GM18499 (cell line): ENCODE data around the gene BACE2.
"Not testable (repeated sequence)": the region's sequence is repeated elsewhere in the genome, so short reads cannot be mapped to it uniquely, and the experiment has no call there.

Source experiments
- ATAC-seq: cut with Tn5 transposase; IDR thresholded peaks from one replicate; pipeline ENCODE4 v1.9.1; 2021; ENCODE audit warnings: moderate number of reproducible peaks; ENCODE audit not compliant: insufficient read depth, unreplicated experiment

The BACE2 gene

GRCh38 chr21:41256771-41257702 is 89.1 kb downstream of the BACE2 start:
- ATAC-seq = no peak

GRCh38 chr21:41258617-41259016 is 90.7 kb downstream of the BACE2 start:
- no peak for ATAC-seq

- no peak for ATAC-seq
These were observed 92.5 kb downstream of the BACE2 start for GRCh38 chr21:41260428-41260827.

- no peak for ATAC-seq
These were observed 99.4 kb downstream of the BACE2 start for GRCh38 chr21:41267346-41267745.

- ATAC-seq = no peak
These were observed 101.6 kb downstream of the BACE2 start for GRCh38 chr21:41269535-41269934.

- no peak for ATAC-seq
These were observed 109.2 kb downstream of the BACE2 start for GRCh38 chr21:41277196-41277595.

- no peak for ATAC-seq
These were observed 109.9 kb downstream of the BACE2 start for GRCh38 chr21:41277846-41278245.

- ATAC-seq = no peak
These were observed 112.4 kb downstream of the BACE2 start for GRCh38 chr21:41280115-41280919.

- no peak for ATAC-seq
These were observed 114.5 kb downstream of the BACE2 start for GRCh38 chr21:41282412-41282811.

- ATAC-seq = no peak
These were observed 115.4 kb downstream of the BACE2 start for GRCh38 chr21:41283211-41283818.

GRCh38 chr21:41289431-41289830 is 121.5 kb downstream of the BACE2 start:
- ATAC-seq = no peak

GRCh38 chr21:41290106-41290799 is 122.3 kb downstream of the BACE2 start:
- ATAC-seq = no peak

- ATAC-seq = no peak
These were observed 126.7 kb downstream of the BACE2 start for GRCh38 chr21:41294548-41295231.

GRCh38 chr21:41295721-41296254 is 127.8 kb downstream of the BACE2 start:
- ATAC-seq = no peak

- no peak for ATAC-seq
These were observed 135.0 kb downstream of the BACE2 start for GRCh38 chr21:41302976-41303375.

- ATAC-seq = no peak
These were observed 136.2 kb downstream of the BACE2 start for GRCh38 chr21:41304068-41304720.

- ATAC-seq = no peak
These were observed 139.3 kb downstream of the BACE2 start for GRCh38 chr21:41307219-41307618.

GRCh38 chr21:41313285-41314164 is 145.6 kb downstream of the BACE2 start:
- ATAC-seq = not testable (repeated sequence)
